Activated CD4-positive, alpha-beta T cell treated with anti-CD3 and anti-CD28 coated beads, Interleukin-2, amount 10 ng/mL, durations not matched to agents 24 days and 14 days (primary cell): Measurements from ENCODE around the gene SMG1. TPM values are rescaled to one million over a fixed set of nuclear protein-coding genes. Genes with fewer than 3 reads are reported as not detected.
"Not testable (repeated sequence)": the region's sequence is repeated elsewhere in the genome, so short reads cannot be mapped to it uniquely, and the experiment has no call there.

Experiments used
- DNase-seq: peaks from one replicate; pipeline ENCODE4 v3.0.0; 2022
- H3K27ac Mint-ChIP-seq: one replicate; pipeline ENCODE4 v1.8.0; 2022; ENCODE audit warnings: mild to moderate bottlenecking, mixed read lengths
- H3K27me3 Mint-ChIP-seq: one replicate; pipeline ENCODE4 v1.8.0; 2022; ENCODE audit warnings: mixed read lengths
- H3K36me3 Mint-ChIP-seq: one replicate; pipeline ENCODE4 v1.8.0; 2022; ENCODE audit warnings: low read depth, mild to moderate bottlenecking, mixed read lengths
- H3K4me1 Mint-ChIP-seq: one replicate; pipeline ENCODE4 v1.8.0; 2021; ENCODE audit warnings: mixed read lengths
- H3K4me3 Mint-ChIP-seq: one replicate; pipeline ENCODE4 v1.8.0; 2022; ENCODE audit warnings: mild to moderate bottlenecking, moderate library complexity, mixed read lengths
- H3K9me3 Mint-ChIP-seq: one replicate; pipeline ENCODE4 v1.8.0; 2021; ENCODE audit warnings: mixed read lengths
- intact Hi-C: fragments of 100-400 bp; cut with micrococcal nuclease; formaldehyde crosslinking; loops from one replicate; pipeline ENCODE4 v1.15.1; 2023
- total RNA-seq: library from RNA; stranded (reverse); gene quantifications from 2 replicates; pipeline ENCODE4 v1.2.3, GENCODE V29; 2022

The SMG1 gene
- total RNA-seq, 1 donor from 2014 or later, result 148 TPM

GRCh38 chr16:18948372-18949020, 22.3 kb upstream of the SMG1 start:
- H3K36me3 Mint-ChIP-seq, result no peaks in the 10 kb centered on the region
- DNase-seq, result peak; percentile 64
- H3K27me3 Mint-ChIP-seq, result peaks cover 9% of the 10 kb centered on the region
- no peak overlapping the region for H3K4me3 Mint-ChIP-seq
- no peak overlapping the region for H3K27ac Mint-ChIP-seq
- H3K9me3 Mint-ChIP-seq, result no peaks in the 10 kb centered on the region
- H3K4me1 Mint-ChIP-seq, result peaks cover 31% of the 10 kb centered on the region
- intact Hi-C loops, result no loop called here

DNA sequence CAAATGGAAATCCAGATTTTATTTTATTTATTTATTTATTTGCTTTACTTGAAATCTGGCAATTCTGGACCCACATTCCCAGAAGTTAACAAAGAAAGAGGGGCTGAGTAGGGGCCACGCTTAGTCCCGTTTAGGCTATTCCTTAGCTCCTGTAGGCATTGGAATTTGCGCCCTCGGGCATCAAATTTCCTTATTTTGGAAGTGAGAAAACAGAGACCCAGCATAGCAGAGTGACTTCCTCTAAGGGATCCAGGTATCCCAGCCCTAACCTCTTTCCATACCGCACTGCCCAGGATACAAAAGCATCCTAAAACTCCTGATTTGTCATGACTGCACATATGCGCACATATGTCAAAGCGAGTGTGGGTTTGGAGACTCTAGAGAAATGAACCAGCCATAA, 19.0 kb upstream of the SMG1 start:
- Mint-ChIP-seq H3K36me3 (no peaks in the 10 kb centered on the region), H3K4me3 (no peak overlapping the region), H3K27ac (peak overlapping the region; percentile 72), H3K27me3 (peaks cover 9% of the 10 kb centered on the region), H3K4me1 (peaks cover 23% of the 10 kb centered on the region), H3K9me3 (no peaks in the 10 kb centered on the region)
- intact Hi-C loops, result no loop called here
- DNase-seq, result no peak

GRCh38 chr16:18943414-18943813, 17.2 kb upstream of the SMG1 start:
- Mint-ChIP-seq H3K4me1 (peaks cover 22% of the 10 kb centered on the region), H3K36me3 (no peaks in the 10 kb centered on the region), H3K9me3 (no peaks in the 10 kb centered on the region), H3K4me3 (no peak overlapping the region), H3K27ac (no peak overlapping the region), H3K27me3 (peaks cover 9% of the 10 kb centered on the region)
- intact Hi-C loops, result no loop called here
- DNase-seq, result no peak

- H3K27ac Mint-ChIP-seq, result no peak overlapping the region
- DNase-seq, result no peak
- peaks cover 22% of the 10 kb centered on the region for H3K4me1 Mint-ChIP-seq
- no peaks in the 10 kb centered on the region for H3K9me3 Mint-ChIP-seq
- peaks cover 9% of the 10 kb centered on the region for H3K27me3 Mint-ChIP-seq
- H3K4me3 Mint-ChIP-seq, result no peak overlapping the region
- intact Hi-C loops, result no loop called here
- H3K36me3 Mint-ChIP-seq, result no peaks in the 10 kb centered on the region
Observed at GRCh38 chr16:18942061-18942460, 15.9 kb upstream of the SMG1 start.

GRCh38 chr16:18941471-18941870, 15.3 kb upstream of the SMG1 start:
- Mint-ChIP-seq H3K4me1 (peaks cover 24% of the 10 kb centered on the region), H3K27ac (no peak overlapping the region), H3K27me3 (peaks cover 9% of the 10 kb centered on the region), H3K4me3 (no peak overlapping the region), H3K9me3 (no peaks in the 10 kb centered on the region), H3K36me3 (no peaks in the 10 kb centered on the region)
- no peak for DNase-seq
- intact Hi-C loops, result no loop called here

DNA sequence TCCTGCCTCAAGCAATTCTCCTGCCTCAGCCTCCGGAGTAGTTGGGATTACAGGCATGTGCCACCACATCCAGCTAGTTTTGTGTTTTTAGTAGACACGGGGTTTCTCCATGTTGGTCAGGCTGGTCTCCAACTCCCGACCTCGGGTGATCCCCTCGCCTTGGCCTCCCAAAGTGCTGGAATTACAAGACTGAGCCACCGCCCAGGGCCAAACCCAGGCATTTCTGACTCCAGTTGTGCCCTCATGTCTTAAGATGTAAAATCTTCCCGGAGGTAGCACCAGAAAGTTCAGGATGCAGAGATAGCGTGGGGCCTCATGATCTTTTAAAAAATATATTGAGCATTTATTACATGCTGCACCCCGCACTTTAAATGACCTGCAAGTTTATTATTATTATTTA, 12.8 kb upstream of the SMG1 start:
- intact Hi-C loops, result no loop called here

GRCh38 chr16:18937390-18937789, 11.2 kb upstream of the SMG1 start:
- H3K27ac Mint-ChIP-seq, result no peak overlapping the region
- no peaks in the 10 kb centered on the region for H3K36me3 Mint-ChIP-seq
- H3K4me3 Mint-ChIP-seq, result no peak overlapping the region
- H3K27me3 Mint-ChIP-seq, result no peaks in the 10 kb centered on the region
- H3K4me1 Mint-ChIP-seq, result peaks cover 9% of the 10 kb centered on the region
- H3K9me3 Mint-ChIP-seq, result no peaks in the 10 kb centered on the region
- no peak for DNase-seq
- intact Hi-C loops, result no loop called here

More for the DNA sequence above, 12.8 kb upstream of the SMG1 start:
- Mint-ChIP-seq H3K27ac (no peak overlapping the region), H3K36me3 (no peaks in the 10 kb centered on the region), H3K4me1 (peaks cover 11% of the 10 kb centered on the region), H3K4me3 (no peak overlapping the region), H3K27me3 (peaks cover 3% of the 10 kb centered on the region), H3K9me3 (no peaks in the 10 kb centered on the region)
- no peak for DNase-seq

DNA sequence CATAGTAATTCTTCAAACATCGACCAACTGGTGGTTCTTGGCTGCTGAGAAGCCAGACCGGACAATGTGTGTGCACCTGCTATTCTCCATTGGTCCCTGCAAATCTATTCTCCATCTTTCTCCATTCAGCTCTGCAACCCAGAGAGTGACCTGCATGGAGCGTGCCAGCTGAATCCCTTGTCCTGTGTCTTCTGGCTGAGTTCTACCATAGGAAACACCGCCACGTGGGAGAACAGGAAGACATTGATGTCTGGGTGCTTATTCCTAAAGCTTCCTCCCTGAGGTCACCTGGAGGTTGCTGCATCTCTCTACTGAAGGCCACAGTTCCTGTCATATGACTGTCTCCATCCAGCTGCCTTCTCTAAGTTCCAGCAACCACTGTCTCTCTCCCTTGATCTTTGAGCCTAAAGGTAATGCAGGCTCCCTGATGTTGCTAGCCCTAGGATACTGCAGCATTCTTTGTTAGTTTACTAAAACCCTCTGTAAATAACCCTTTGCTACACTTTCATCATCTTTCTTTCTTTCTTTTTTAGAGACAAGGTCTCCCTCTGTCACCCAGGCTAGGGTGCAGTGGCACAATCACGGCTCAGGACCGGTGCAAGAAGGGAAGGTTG, 10.6 kb upstream of the SMG1 start:
- Mint-ChIP-seq H3K27ac (no peak overlapping the region), H3K36me3 (no peaks in the 10 kb centered on the region), H3K4me1 (peaks cover 9% of the 10 kb centered on the region), H3K9me3 (no peaks in the 10 kb centered on the region), H3K4me3 (no peak overlapping the region), H3K27me3 (no peaks in the 10 kb centered on the region)
- intact Hi-C loops, result no loop called here
- no peak for DNase-seq

GRCh38 chr16:18933501-18933900, 7.3 kb upstream of the SMG1 start:
- H3K36me3 Mint-ChIP-seq, result no peaks in the 10 kb centered on the region
- no peak overlapping the region for H3K27ac Mint-ChIP-seq
- H3K4me1 Mint-ChIP-seq, result peaks cover 12% of the 10 kb centered on the region
- DNase-seq, result no peak
- no peak overlapping the region for H3K4me3 Mint-ChIP-seq
- intact Hi-C loops, result no loop called here
- H3K27me3 Mint-ChIP-seq, result no peaks in the 10 kb centered on the region
- H3K9me3 Mint-ChIP-seq, result no peaks in the 10 kb centered on the region

- Mint-ChIP-seq H3K27me3 (no peaks in the 10 kb centered on the region), H3K27ac (no peak overlapping the region), H3K4me3 (no peak overlapping the region), H3K9me3 (no peaks in the 10 kb centered on the region), H3K4me1 (peaks cover 11% of the 10 kb centered on the region), H3K36me3 (no peaks in the 10 kb centered on the region)
- intact Hi-C loops, result no loop called here
- no peak for DNase-seq
Observed at GRCh38 chr16:18932243-18932987, 6.2 kb upstream of the SMG1 start.

DNA sequence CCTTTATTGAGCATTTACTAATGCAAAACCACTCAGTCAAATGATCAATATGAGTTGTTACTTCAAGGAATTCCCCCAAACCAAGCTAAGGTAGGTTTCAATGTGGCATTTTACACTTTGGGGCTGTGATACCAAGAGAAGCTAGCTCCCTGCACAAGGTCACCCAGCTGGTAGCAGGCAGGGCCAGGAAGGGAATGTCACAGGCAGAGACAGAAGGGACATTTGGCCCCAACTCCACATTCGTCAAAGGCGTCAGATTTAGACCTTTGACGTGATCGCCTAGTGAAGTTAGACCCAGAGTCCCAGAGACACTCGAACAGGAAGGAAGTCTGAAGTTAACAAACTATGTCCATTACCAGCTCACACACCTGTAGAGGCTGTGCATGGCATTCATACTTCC, 5.5 kb upstream of the SMG1 start:
- H3K27ac Mint-ChIP-seq, result no peak overlapping the region
- H3K36me3 Mint-ChIP-seq, result no peaks in the 10 kb centered on the region
- no peak overlapping the region for H3K4me3 Mint-ChIP-seq
- no peak for DNase-seq
- no peaks in the 10 kb centered on the region for H3K27me3 Mint-ChIP-seq
- H3K4me1 Mint-ChIP-seq, result peaks cover 10% of the 10 kb centered on the region
- no peaks in the 10 kb centered on the region for H3K9me3 Mint-ChIP-seq
- intact Hi-C loops, result no loop called here

DNA sequence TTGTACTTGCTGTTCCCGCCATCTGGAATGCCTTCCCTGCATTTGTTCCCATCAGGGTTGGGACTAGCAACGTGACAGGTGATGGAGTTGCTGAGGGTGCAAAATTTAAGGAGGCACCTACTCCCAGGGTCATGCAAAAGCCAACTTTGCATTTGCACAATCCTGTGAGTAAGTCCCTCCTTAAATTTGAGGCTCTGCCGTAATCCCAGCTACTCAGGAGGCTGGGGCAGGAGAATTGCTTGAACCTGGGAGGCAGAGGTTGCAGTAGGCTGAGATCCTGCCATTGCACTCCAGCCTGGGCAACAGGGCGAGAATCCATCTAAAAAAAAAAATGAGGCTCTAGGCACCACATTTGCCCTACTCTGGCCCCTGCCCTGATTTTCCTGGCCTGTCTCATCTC, 3.9 kb upstream of the SMG1 start:
- H3K9me3 Mint-ChIP-seq, H3K27me3 Mint-ChIP-seq, H3K4me1 Mint-ChIP-seq, DNase-seq, H3K4me3 Mint-ChIP-seq, H3K27ac Mint-ChIP-seq, H3K36me3 Mint-ChIP-seq, intact Hi-C loops: not testable (repeated sequence)

- Mint-ChIP-seq H3K27ac (peak overlapping the region; percentile 37), H3K4me1 (peaks cover 16% of the 10 kb centered on the region)
- not testable (repeated sequence) for DNase-seq, H3K9me3 Mint-ChIP-seq, H3K4me3 Mint-ChIP-seq, H3K36me3 Mint-ChIP-seq, H3K27me3 Mint-ChIP-seq
- intact Hi-C loops, result loop anchor here (5.0 kb wide), 1 partner anchor 39 kb away; no protein-coding TSS in a partner anchor
Observed at GRCh38 chr16:18928073-18928472, 1.9 kb upstream of the SMG1 start.

- not testable (repeated sequence) for H3K27me3 Mint-ChIP-seq, H3K9me3 Mint-ChIP-seq
- peaks cover 13% of the 10 kb centered on the region for H3K36me3 Mint-ChIP-seq
- peak; percentile 94 for DNase-seq
- intact Hi-C loops, result loop anchor here (5.0 kb wide), 1 partner anchor 42 kb away; no protein-coding TSS in a partner anchor
- peak overlapping the region; percentile 94 for H3K4me3 Mint-ChIP-seq
- peak overlapping the region; percentile 96 for H3K27ac Mint-ChIP-seq
- peaks cover 26% of the 10 kb centered on the region for H3K4me1 Mint-ChIP-seq
Observed at GRCh38 chr16:18925215-18925985, 808 bp downstream of the SMG1 start.
